HCT116 (cell line): ENCODE data around the gene TF.

Experiments
- CEBPB ChIP-seq: IDR thresholded peaks from 2 replicates; pipeline ENCODE4 v1.6.1; 2012; ENCODE audit warnings: low read depth
- POLR2A ChIP-seq: IDR thresholded peaks from 2 replicates; pipeline ENCODE4 v1.7.0; 2011; ENCODE audit warnings: borderline replicate concordance; ENCODE audit not compliant: insufficient read depth, insufficient read length; ENCODE audit errors: extremely low read depth
- POLR2AphosphoS5 ChIP-seq: IDR thresholded peaks from 2 replicates; pipeline ENCODE4 v1.6.1; 2011; ENCODE audit warnings: mild to moderate bottlenecking, low read depth, low read length, moderate library complexity
- TF ChIP-seq, protein P1 (sequence below), 3 experiments: fragments of 200-600 bp in 1 of 3; sonication (generic) in 1 of 3; IDR thresholded peaks in 2 of 3; conservative IDR thresholded peaks in 1 of 3; 2 replicates each; pipeline ENCODE4 v1.5.1; 2012 to 2017; ENCODE audit warnings: low read depth in 2 of 3, low read length in 2 of 3, antibody characterized with exemption in 1 of 3, borderline replicate concordance in 1 of 3, control low read depth in 1 of 3, mild to moderate bottlenecking in 1 of 3, mixed read lengths in 1 of 3, mixed run types in 1 of 3, moderate library complexity in 1 of 3; ENCODE audit not compliant: insufficient read depth in 1 of 3
- TF ChIP-seq, protein P2 (sequence below): IDR thresholded peaks from 2 replicates; pipeline ENCODE4 v1.6.1; 2012
- TF ChIP-seq, protein P3 (sequence below): IDR thresholded peaks from 2 replicates; pipeline ENCODE4 v1.6.1; 2012

DNA sequence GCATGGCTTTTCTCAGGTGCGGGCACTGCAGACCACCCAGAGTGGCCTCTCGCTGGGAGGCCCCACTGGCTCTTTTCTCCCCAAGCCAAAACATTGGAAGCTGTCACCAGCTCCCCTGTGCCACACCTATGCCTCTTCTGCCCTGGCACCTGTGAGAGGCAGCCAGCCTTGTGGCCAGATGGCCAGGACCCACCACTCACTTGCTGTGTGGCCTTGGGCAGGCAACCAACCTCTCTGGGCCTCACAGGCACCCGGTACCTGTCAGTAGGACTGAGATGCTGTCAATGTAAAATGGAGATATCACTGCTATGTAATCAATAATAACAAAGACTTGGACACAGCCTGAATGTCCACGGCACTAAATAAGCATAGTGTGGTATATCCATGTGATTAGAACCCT lies 96.0 kb downstream of the TF start:
- TF ChIP-seq POLR2A (no peak), POLR2AphosphoS5 (no peak), CEBPB (no peak)
- TF ChIP-seq, protein P1, sequence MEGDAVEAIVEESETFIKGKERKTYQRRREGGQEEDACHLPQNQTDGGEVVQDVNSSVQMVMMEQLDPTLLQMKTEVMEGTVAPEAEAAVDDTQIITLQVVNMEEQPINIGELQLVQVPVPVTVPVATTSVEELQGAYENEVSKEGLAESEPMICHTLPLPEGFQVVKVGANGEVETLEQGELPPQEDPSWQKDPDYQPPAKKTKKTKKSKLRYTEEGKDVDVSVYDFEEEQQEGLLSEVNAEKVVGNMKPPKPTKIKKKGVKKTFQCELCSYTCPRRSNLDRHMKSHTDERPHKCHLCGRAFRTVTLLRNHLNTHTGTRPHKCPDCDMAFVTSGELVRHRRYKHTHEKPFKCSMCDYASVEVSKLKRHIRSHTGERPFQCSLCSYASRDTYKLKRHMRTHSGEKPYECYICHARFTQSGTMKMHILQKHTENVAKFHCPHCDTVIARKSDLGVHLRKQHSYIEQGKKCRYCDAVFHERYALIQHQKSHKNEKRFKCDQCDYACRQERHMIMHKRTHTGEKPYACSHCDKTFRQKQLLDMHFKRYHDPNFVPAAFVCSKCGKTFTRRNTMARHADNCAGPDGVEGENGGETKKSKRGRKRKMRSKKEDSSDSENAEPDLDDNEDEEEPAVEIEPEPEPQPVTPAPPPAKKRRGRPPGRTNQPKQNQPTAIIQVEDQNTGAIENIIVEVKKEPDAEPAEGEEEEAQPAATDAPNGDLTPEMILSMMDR (IDR thresholded peaks at IDR 0.05 in 2 of 3, conservative IDR thresholded peaks at IDR 0.05 in 1 of 3; ENCODE audit: borderline replicate concordance in 1 of 3, insufficient read depth in 1 of 3, low read depth in 2 of 3, low read length in 2 of 3), result no peak
- TF ChIP-seq, protein P2, sequence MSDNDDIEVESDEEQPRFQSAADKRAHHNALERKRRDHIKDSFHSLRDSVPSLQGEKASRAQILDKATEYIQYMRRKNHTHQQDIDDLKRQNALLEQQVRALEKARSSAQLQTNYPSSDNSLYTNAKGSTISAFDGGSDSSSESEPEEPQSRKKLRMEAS, result no peak
- TF ChIP-seq, protein P3, sequence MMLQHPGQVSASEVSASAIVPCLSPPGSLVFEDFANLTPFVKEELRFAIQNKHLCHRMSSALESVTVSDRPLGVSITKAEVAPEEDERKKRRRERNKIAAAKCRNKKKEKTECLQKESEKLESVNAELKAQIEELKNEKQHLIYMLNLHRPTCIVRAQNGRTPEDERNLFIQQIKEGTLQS, result no peak
